ENCODE measurements around the gene ATAD3C. TPM values are rescaled to one million over a fixed set of nuclear protein-coding genes. Genes with fewer than 3 reads are reported as not detected.
A peak's percentile ranks its signal among the peaks of the same experiment; 100 is the strongest.

Gene ATAD3C
- total and polyA plus RNA-seq, 2 donors (not counting 3 experiments of a cell fraction or from before 2014, with no cell fraction given): 0.01 TPM; not detected in 1

DNA sequence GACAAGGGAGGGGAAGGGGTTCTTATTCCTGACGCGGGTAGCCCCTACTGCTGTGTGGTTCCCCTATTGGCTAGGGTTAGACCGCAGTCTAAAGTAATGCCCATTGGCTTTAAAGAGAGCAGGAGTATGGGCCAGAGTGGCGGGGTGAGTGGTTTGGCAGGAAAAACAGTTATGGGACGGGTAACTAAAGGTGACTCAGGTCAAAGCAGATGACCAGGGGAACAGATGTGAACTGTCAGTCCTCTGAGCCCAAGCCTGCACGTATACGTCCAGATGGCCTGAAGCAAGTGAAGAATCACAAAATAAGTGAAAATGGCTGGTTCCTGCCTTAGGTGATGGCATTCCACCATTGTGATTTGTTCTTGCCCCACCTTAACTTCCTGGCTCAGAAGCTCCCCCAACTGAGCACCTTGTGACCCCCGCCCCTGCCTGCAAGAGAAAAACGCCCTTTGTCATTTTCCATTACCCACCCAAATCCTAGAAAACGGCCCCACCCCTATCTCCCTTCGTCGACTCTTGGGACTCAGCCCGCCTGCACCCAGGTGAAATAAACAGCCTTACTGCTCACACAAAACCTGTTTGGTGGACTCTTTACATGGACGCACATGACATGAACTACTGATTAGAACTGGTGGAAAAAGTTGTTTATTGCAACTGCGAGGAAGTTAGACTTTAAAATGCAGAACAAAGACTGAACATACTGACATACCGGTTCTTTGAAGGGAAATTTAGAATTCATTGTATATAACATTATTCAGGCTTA lies 21.3 kb downstream of the ATAD3C start:
- Histone ChIP-seq H3K36me3 (ENCODE audit: control insufficient read depth in 2 of 2, extremely low read depth in 1 of 2, insufficient read depth in 2 of 2, low read length in 2 of 2) (no peaks in the 10 kb centered on the region), H3K4me3 (replicated peaks in 1 of 3; ENCODE audit: insufficient read depth in 1 of 3, low read depth in 1 of 3, low read length in 3 of 3) (peak overlapping the region; percentile 76 to 98 (median 93)), H3K9ac (replicated peaks; ENCODE audit: extremely low read depth, insufficient read depth, low read length) (peak overlapping the region; percentile 84), H4K20me1 (replicated peaks; ENCODE audit: control insufficient read depth, extremely low read depth, insufficient read depth, low read length) (no peaks in the 10 kb centered on the region), H3K27me3 (ENCODE audit: control insufficient read depth in 2 of 2, insufficient read depth in 2 of 2, low read length in 2 of 2) (no peaks in the 10 kb centered on the region), H3K4me1 (ENCODE audit: control insufficient read depth, extremely low read depth, insufficient read depth, low read length) (peaks cover 12% of the 10 kb centered on the region), H3K4me2 (ENCODE audit: insufficient read depth, low read length) (peak overlapping the region; percentile 93), H3K79me2 (ENCODE audit: control insufficient read depth, insufficient read depth, low read length) (peaks cover 31% of the 10 kb centered on the region), H2AFZ (ENCODE audit: low read depth, low read length) (peak overlapping the region; percentile 84), H3K9me3 (replicated peaks; ENCODE audit: control insufficient read depth, insufficient read depth, low read length) (no peaks in the 10 kb centered on the region), H3K27ac (ENCODE audit: insufficient read depth, low read depth, low read length) (peak overlapping the region; percentile 59), H3K9me1 (replicated peaks; ENCODE audit: control insufficient read depth, extremely low read depth, insufficient read depth, low read length) (no peaks in the 10 kb centered on the region)
- CTCF ChIA-PET: no interaction called here
- POLR2A ChIA-PET: no interaction called here
- TSS peak; percentile 92 for BruUV-seq (replicated peaks)
- intact Hi-C loops (cut with micrococcal nuclease): loop anchor here (1.0 kb wide), 2 partner anchors 72 to 96 kb away; partner anchors contain the start of genes AURKAIP1 and CCNL2
- DNase-seq (ENCODE audit: low read depth, low spot score) (no peak), FAIRE-seq (no peak)
- dilution Hi-C loops (cut with MboI; ENCODE audit: extremely low pct_ligation_motif_present, low sequenced_read_pairs): no loop called here
- TF ChIP-seq, protein P1, sequence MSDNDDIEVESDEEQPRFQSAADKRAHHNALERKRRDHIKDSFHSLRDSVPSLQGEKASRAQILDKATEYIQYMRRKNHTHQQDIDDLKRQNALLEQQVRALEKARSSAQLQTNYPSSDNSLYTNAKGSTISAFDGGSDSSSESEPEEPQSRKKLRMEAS (IDR thresholded peaks at IDR 0.05; ENCODE audit: insufficient read depth, insufficient read length): no peak
- no peak for TF ChIP-seq JUN (IDR thresholded peaks at IDR 0.05; ENCODE audit: borderline replicate concordance, insufficient read depth, insufficient read length, low read depth)
- no peak for TF ChIP-seq MYC (IDR thresholded peaks at IDR 0.05; ENCODE audit: low read depth, low read length)
- TF ChIP-seq, protein P2, sequence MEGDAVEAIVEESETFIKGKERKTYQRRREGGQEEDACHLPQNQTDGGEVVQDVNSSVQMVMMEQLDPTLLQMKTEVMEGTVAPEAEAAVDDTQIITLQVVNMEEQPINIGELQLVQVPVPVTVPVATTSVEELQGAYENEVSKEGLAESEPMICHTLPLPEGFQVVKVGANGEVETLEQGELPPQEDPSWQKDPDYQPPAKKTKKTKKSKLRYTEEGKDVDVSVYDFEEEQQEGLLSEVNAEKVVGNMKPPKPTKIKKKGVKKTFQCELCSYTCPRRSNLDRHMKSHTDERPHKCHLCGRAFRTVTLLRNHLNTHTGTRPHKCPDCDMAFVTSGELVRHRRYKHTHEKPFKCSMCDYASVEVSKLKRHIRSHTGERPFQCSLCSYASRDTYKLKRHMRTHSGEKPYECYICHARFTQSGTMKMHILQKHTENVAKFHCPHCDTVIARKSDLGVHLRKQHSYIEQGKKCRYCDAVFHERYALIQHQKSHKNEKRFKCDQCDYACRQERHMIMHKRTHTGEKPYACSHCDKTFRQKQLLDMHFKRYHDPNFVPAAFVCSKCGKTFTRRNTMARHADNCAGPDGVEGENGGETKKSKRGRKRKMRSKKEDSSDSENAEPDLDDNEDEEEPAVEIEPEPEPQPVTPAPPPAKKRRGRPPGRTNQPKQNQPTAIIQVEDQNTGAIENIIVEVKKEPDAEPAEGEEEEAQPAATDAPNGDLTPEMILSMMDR (IDR thresholded peaks at IDR 0.05; ENCODE audit: extremely low read depth in 1 of 2, insufficient read depth in 1 of 2, low read depth in 1 of 2, low read length in 2 of 2): no peak
- no peak for TF ChIP-seq POLR2A (IDR thresholded peaks at IDR 0.05; ENCODE audit: low read depth, low read length)
- TF ChIP-seq FOS (IDR thresholded peaks at IDR 0.05; ENCODE audit: borderline replicate concordance, insufficient read depth, low read length): no peak
- no peak for TF ChIP-seq POLR2AphosphoS5 (IDR thresholded peaks at IDR 0.05; ENCODE audit: insufficient read depth, low read depth, low read length)
- TF ChIP-seq GATA2 (IDR thresholded peaks at IDR 0.05; ENCODE audit: insufficient read depth, insufficient read length, low read depth, low read length): no peak
- no peak for TF ChIP-seq EZH2 (IDR thresholded peaks at IDR 0.05; ENCODE audit: borderline replicate concordance, low read depth, low read length, severe bottlenecking)

Measured in endothelial cell of umbilical vein (primary cell).